ENCODE measurements around the gene COL4A2.

The COL4A2 gene

DNA sequence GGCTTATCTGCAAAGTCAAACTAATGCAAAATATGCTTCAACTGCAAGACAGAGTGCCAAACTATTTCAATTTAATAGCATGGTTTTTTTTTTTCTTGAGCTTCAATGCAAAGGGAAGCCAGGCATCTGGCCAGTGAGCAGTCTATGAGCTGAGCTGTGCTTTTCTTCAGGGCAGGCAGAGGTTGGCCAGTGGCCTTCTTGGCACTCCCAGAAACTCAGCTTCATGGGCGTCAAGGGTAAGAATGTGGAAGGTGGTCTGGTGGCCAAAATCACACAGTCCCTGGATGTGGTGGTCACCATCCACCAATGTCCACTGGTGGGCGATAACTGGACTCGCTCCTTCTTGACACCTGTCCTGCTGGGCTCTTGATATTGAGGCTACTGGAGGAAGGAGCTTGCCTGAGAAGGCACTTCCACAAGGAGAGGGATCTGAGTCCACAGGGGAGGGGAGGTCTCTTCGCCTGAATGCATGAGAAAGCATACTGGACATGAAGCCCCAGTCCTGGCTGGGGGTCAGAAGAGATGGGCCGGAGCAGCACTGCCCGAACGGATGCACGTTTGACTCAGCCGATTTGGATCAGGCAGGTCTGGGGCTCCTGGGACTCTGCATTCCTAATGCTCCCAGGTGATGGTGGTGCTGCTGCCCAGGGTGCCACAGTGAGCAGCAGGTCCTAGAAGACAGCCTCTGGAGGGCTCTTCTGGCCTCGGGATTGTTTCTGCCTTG is 17.1 kb downstream of the COL4A2 start:
- no peak overlapping the region for H2BK120ac ChIP-seq (ENCODE audit: low read depth, low read length)
- H3K4me1 ChIP-seq (ENCODE audit: control insufficient read depth in 2 of 2, insufficient read depth in 1 of 2, low read depth in 1 of 2, low read length in 2 of 2): peaks cover 2 to 15% of the 10 kb centered on the region in 2 donors
- H3K18ac ChIP-seq (ENCODE audit: low read length): no peak overlapping the region
- no peak overlapping the region for H4K91ac ChIP-seq (ENCODE audit: low read depth, low read length, poor library complexity)
- no peak overlapping the region for H2AK5ac ChIP-seq (ENCODE audit: low read depth, low read length)
- no peak overlapping the region for H3K27ac ChIP-seq (replicated peaks; ENCODE audit: low read length)
- no peak overlapping the region for H4K8ac ChIP-seq (ENCODE audit: low read depth, low read length)
- H3K14ac ChIP-seq (ENCODE audit: low read length): no peak overlapping the region
- no peak overlapping the region for H3K9ac ChIP-seq (ENCODE audit: low read depth, low read length, poor library complexity)
- H2BK12ac ChIP-seq (ENCODE audit: low read length): no peak overlapping the region
- H3K4me2 ChIP-seq (ENCODE audit: insufficient read depth, low read length, poor library complexity, severe bottlenecking): no peak overlapping the region
- H3K4me3 ChIP-seq (ENCODE audit: low read length in 2 of 2): no peak overlapping the region
- H2BK15ac ChIP-seq (ENCODE audit: low read length): no peak overlapping the region
- H2BK5ac ChIP-seq (ENCODE audit: low read length): no peak overlapping the region
- peaks cover 0 to 13% of the 10 kb centered on the region in 2 donors for H3K9me3 ChIP-seq (replicated peaks in 1 of 2; ENCODE audit: control insufficient read depth in 2 of 2, insufficient read depth in 1 of 2, low read depth in 1 of 2, low read length in 2 of 2)
- peaks cover 11% of the 10 kb centered on the region for H3K79me1 ChIP-seq (ENCODE audit: low read depth, low read length)
- no CpG with 5 or more reads among the region's 10 CpGs for WGBS, 2 donors (ENCODE audit: extremely low coverage in 2 of 2, insufficient read length in 2 of 2, insufficient replicate concordance in 1 of 2)
- no peak for DNase-seq (ENCODE audit: low spot score)
- no peak overlapping the region for H2AFZ ChIP-seq (ENCODE audit: low read length)
- no peak overlapping the region for H3K4ac ChIP-seq (ENCODE audit: low read length)
- peaks cover 0 to 35% of the 10 kb centered on the region in 2 donors for H3K36me3 ChIP-seq (replicated peaks in 1 of 2; ENCODE audit: control insufficient read depth in 2 of 2, insufficient read depth in 2 of 2, low read length in 2 of 2)
- H3K23ac ChIP-seq (ENCODE audit: low read depth, low read length, poor library complexity): no peak overlapping the region
- H3K27me3 ChIP-seq (ENCODE audit: control insufficient read depth in 3 of 3, insufficient read depth in 3 of 3, low read depth in 1 of 3, low read length in 3 of 3): no peaks in the 10 kb centered on the region

DNA sequence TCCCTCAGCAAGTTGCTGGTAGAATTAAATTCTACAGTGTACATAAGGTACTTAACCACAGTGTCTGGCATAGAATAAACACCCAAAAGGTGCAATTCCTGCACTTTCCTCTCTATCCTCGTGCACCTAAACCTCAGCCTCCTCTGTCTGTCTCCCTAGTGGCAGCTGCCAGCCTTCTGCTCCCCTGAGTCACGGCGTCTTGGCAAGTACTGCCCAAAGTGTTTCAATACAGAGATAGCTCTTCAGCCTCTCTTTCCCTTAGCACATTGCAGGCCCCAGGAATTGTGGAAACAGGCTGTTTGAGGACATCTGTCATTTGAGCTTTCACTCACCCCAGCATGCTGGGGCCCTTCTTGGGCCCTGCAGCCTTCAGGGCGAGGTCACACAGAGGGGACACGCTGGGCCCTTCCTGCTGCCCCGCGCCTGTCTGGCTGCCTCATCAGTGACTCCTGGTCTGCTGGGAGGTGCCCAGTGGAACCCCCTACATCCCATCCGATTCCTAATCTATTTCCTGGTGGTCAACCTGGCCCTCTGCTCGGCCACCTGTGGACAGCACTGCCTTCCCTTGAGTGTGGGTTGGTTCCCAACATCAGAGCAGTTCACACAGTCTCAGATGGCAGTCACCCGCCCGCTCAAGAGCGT is 19.3 kb downstream of the COL4A2 start:
- no peak overlapping the region for H3K4ac ChIP-seq (ENCODE audit: low read length)
- no peak overlapping the region for H3K4me3 ChIP-seq (ENCODE audit: low read length in 2 of 2)
- no peak for DNase-seq (ENCODE audit: low spot score)
- H3K27ac ChIP-seq (replicated peaks; ENCODE audit: low read length): no peak overlapping the region
- no peak overlapping the region for H3K14ac ChIP-seq (ENCODE audit: low read length)
- H2BK15ac ChIP-seq (ENCODE audit: low read length): no peak overlapping the region
- H2BK120ac ChIP-seq (ENCODE audit: low read depth, low read length): no peak overlapping the region
- H3K18ac ChIP-seq (ENCODE audit: low read length): peak overlapping the region; percentile 64
- peak overlapping the region; percentile 37 for H2AK5ac ChIP-seq (ENCODE audit: low read depth, low read length)
- peaks cover 9% of the 10 kb centered on the region for H3K79me1 ChIP-seq (ENCODE audit: low read depth, low read length)
- H2BK12ac ChIP-seq (ENCODE audit: low read length): peak overlapping the region; percentile 41
- peaks cover 2 to 20% of the 10 kb centered on the region in 2 donors for H3K4me1 ChIP-seq (ENCODE audit: control insufficient read depth in 2 of 2, insufficient read depth in 1 of 2, low read depth in 1 of 2, low read length in 2 of 2)
- peaks cover 0 to 54% of the 10 kb centered on the region in 2 donors for H3K36me3 ChIP-seq (replicated peaks in 1 of 2; ENCODE audit: control insufficient read depth in 2 of 2, insufficient read depth in 2 of 2, low read length in 2 of 2)
- H3K27me3 ChIP-seq (ENCODE audit: control insufficient read depth in 3 of 3, insufficient read depth in 3 of 3, low read depth in 1 of 3, low read length in 3 of 3): no peaks in the 10 kb centered on the region
- H3K9ac ChIP-seq (ENCODE audit: low read depth, low read length, poor library complexity): peak overlapping the region; percentile 65
- H2AFZ ChIP-seq (ENCODE audit: low read length): no peak overlapping the region
- no peak overlapping the region for H3K4me2 ChIP-seq (ENCODE audit: insufficient read depth, low read length, poor library complexity, severe bottlenecking)
- no peak overlapping the region for H3K23ac ChIP-seq (ENCODE audit: low read depth, low read length, poor library complexity)
- no CpG with 5 or more reads among the region's 12 CpGs for WGBS, 2 donors (ENCODE audit: extremely low coverage in 2 of 2, insufficient read length in 2 of 2, insufficient replicate concordance in 1 of 2)
- H3K9me3 ChIP-seq (replicated peaks in 1 of 2; ENCODE audit: control insufficient read depth in 2 of 2, insufficient read depth in 1 of 2, low read depth in 1 of 2, low read length in 2 of 2): peaks cover 0 to 19% of the 10 kb centered on the region in 2 donors
- H2BK5ac ChIP-seq (ENCODE audit: low read length): no peak overlapping the region
- no peak overlapping the region for H4K8ac ChIP-seq (ENCODE audit: low read depth, low read length)
- no peak overlapping the region for H4K91ac ChIP-seq (ENCODE audit: low read depth, low read length, poor library complexity)

DNA sequence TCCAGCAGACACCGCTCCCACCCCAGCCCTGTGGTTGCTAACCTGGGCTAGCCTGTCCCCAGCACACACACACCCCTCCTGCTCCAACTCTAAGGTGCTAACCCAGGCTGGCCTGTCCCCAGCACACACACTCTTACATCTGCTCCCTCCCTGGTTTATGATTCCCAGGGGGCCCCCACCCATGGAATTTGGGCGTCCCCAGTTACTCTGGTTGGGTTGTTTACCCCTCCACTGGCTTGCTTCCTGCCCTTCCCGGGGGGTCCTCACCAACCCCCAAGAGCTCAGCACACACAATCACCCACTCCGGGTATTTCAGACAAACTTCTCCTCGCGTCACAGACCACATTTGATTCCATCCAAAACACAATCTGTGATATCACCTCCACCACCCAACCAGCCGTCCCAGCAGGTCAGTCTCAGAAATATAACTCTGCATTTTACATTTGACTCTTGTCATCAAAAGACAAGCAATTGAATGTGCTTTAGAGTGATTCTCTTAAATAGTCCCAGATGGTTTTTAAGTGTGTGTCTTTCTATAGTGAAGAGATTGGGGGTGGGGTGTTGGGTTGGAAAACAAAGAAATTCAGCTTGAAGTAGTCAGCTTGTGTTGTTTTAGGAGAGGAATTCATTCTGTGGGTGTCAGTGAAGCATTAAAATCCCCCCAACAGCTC is 20.1 kb downstream of the COL4A2 start:
- Histone ChIP-seq H3K36me3 (replicated peaks in 1 of 2; ENCODE audit: control insufficient read depth in 2 of 2, insufficient read depth in 2 of 2, low read length in 2 of 2) (peaks cover 0 to 52% of the 10 kb centered on the region in 2 donors), H4K8ac (ENCODE audit: low read depth, low read length) (no peak overlapping the region), H3K4me1 (ENCODE audit: control insufficient read depth in 2 of 2, insufficient read depth in 1 of 2, low read depth in 1 of 2, low read length in 2 of 2) (peaks cover 2 to 20% of the 10 kb centered on the region in 2 donors), H3K18ac (ENCODE audit: low read length) (no peak overlapping the region), H2AFZ (ENCODE audit: low read length) (no peak overlapping the region), H3K4ac (ENCODE audit: low read length) (no peak overlapping the region), H3K4me3 (ENCODE audit: low read length in 2 of 2) (no peak overlapping the region), H2BK12ac (ENCODE audit: low read length) (no peak overlapping the region), H4K91ac (ENCODE audit: low read depth, low read length, poor library complexity) (no peak overlapping the region), H2BK5ac (ENCODE audit: low read length) (no peak overlapping the region), H3K27me3 (ENCODE audit: control insufficient read depth in 3 of 3, insufficient read depth in 3 of 3, low read depth in 1 of 3, low read length in 3 of 3) (no peaks in the 10 kb centered on the region), H2AK5ac (ENCODE audit: low read depth, low read length) (no peak overlapping the region), H3K23ac (ENCODE audit: low read depth, low read length, poor library complexity) (no peak overlapping the region), H2BK15ac (ENCODE audit: low read length) (no peak overlapping the region), H3K14ac (ENCODE audit: low read length) (no peak overlapping the region), H3K79me1 (ENCODE audit: low read depth, low read length) (peaks cover 6% of the 10 kb centered on the region), H2BK120ac (ENCODE audit: low read depth, low read length) (no peak overlapping the region), H3K27ac (replicated peaks; ENCODE audit: low read length) (no peak overlapping the region), H3K9ac (ENCODE audit: low read depth, low read length, poor library complexity) (no peak overlapping the region), H3K9me3 (replicated peaks in 1 of 2; ENCODE audit: control insufficient read depth in 2 of 2, insufficient read depth in 1 of 2, low read depth in 1 of 2, low read length in 2 of 2) (peaks cover 0 to 14% of the 10 kb centered on the region in 2 donors), H3K4me2 (ENCODE audit: insufficient read depth, low read length, poor library complexity, severe bottlenecking) (no peak overlapping the region)
- DNase-seq (ENCODE audit: low spot score): no peak
- WGBS, 2 donors (ENCODE audit: extremely low coverage in 2 of 2, insufficient read length in 2 of 2, insufficient replicate concordance in 1 of 2): no CpG with 5 or more reads among the region's 7 CpGs

DNA sequence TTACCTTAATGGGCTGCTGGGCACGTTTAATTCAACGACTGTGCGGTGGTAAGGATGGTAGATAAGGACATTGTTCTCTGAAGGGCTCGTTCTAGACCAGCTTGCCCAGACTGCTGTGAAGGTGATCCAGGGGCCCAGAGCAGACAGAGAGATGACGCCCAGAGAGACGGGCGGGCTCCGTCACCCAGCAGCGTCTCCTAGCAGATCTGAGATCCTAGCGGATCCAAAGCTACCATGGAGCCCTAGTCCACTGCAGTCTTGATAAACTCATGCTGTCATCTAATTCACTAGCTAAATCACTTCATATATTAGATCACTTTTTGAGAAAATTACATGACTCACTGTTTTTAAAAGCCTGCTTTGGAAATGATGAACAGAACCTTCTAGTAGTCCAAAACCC is 21.5 kb downstream of the COL4A2 start:
- no CpG with 5 or more reads among the region's 10 CpGs for WGBS, 2 donors (ENCODE audit: extremely low coverage in 2 of 2, insufficient read length in 2 of 2, insufficient replicate concordance in 1 of 2)

More for the DNA sequence above, 21.5 kb downstream of the COL4A2 start:
- no peak overlapping the region for H3K4me3 ChIP-seq (ENCODE audit: low read length in 2 of 2)
- H3K4me2 ChIP-seq (ENCODE audit: insufficient read depth, low read length, poor library complexity, severe bottlenecking): no peak overlapping the region
- H2AFZ ChIP-seq (ENCODE audit: low read length): no peak overlapping the region
- no peak for DNase-seq (ENCODE audit: low spot score)
- no peak overlapping the region for H2BK12ac ChIP-seq (ENCODE audit: low read length)
- no peak overlapping the region for H4K8ac ChIP-seq (ENCODE audit: low read depth, low read length)
- no peak overlapping the region for H3K9ac ChIP-seq (ENCODE audit: low read depth, low read length, poor library complexity)
- H3K4ac ChIP-seq (ENCODE audit: low read length): no peak overlapping the region
- peaks cover 11% of the 10 kb centered on the region for H3K79me1 ChIP-seq (ENCODE audit: low read depth, low read length)
- H3K36me3 ChIP-seq (replicated peaks in 1 of 2; ENCODE audit: control insufficient read depth in 2 of 2, insufficient read depth in 2 of 2, low read length in 2 of 2): peaks cover 2 to 61% of the 10 kb centered on the region in 2 donors
- no peak overlapping the region for H2BK120ac ChIP-seq (ENCODE audit: low read depth, low read length)
- no peak overlapping the region for H3K18ac ChIP-seq (ENCODE audit: low read length)
- H3K23ac ChIP-seq (ENCODE audit: low read depth, low read length, poor library complexity): no peak overlapping the region
- no peak overlapping the region for H2AK5ac ChIP-seq (ENCODE audit: low read depth, low read length)
- no peak overlapping the region for H2BK15ac ChIP-seq (ENCODE audit: low read length)
- peaks cover 2 to 20% of the 10 kb centered on the region in 2 donors for H3K4me1 ChIP-seq (ENCODE audit: control insufficient read depth in 2 of 2, insufficient read depth in 1 of 2, low read depth in 1 of 2, low read length in 2 of 2)
- H2BK5ac ChIP-seq (ENCODE audit: low read length): no peak overlapping the region
- no peak overlapping the region for H3K14ac ChIP-seq (ENCODE audit: low read length)
- peaks cover 0 to 12% of the 10 kb centered on the region in 2 donors for H3K9me3 ChIP-seq (replicated peaks in 1 of 2; ENCODE audit: control insufficient read depth in 2 of 2, insufficient read depth in 1 of 2, low read depth in 1 of 2, low read length in 2 of 2)
- no peak overlapping the region for H3K27ac ChIP-seq (replicated peaks; ENCODE audit: low read length)
- H4K91ac ChIP-seq (ENCODE audit: low read depth, low read length, poor library complexity): no peak overlapping the region
- no peaks in the 10 kb centered on the region for H3K27me3 ChIP-seq (ENCODE audit: control insufficient read depth in 3 of 3, insufficient read depth in 3 of 3, low read depth in 1 of 3, low read length in 3 of 3)
